Upper lobe of right lung (tissue), 1 donor: ENCODE results near the gene FBXO28. TPM values are rescaled to one million over a fixed set of nuclear protein-coding genes. Genes with fewer than 3 reads are reported as not detected.

Experiments
- ATAC-seq: fragments of 200-7000 bp; cut with Tn5 transposase; one replicate; pipeline ENCODE4 v1.9.1; 2020; ENCODE audit warnings: mild to moderate bottlenecking, moderate library complexity
- DNase-seq: peaks from one replicate; pipeline ENCODE4 v3.0.0-alpha.2; 2020
- H3K27ac ChIP-seq: fragments of 200-600 bp; one replicate; pipeline ENCODE4 v1.8.0; 2022
- H3K27me3 ChIP-seq: fragments of 200-600 bp; one replicate; pipeline ENCODE4 v1.8.0; 2022; ENCODE audit warnings: mild to moderate bottlenecking
- H3K36me3 ChIP-seq: fragments of 200-600 bp; one replicate; pipeline ENCODE4 v1.8.0; 2022
- H3K4me1 ChIP-seq: fragments of 200-600 bp; one replicate; pipeline ENCODE4 v1.8.0; 2022
- H3K4me3 ChIP-seq: fragments of 200-600 bp; one replicate; pipeline ENCODE4 v1.8.0; 2022; ENCODE audit warnings: mild to moderate bottlenecking
- H3K9me3 ChIP-seq: fragments of 200-600 bp; one replicate; pipeline ENCODE4 v1.8.0; 2022
- intact Hi-C: fragments of 100-400 bp; cut with DNase I; formaldehyde crosslinking; loops from one replicate; pipeline ENCODE4 v1.11.0; 2022
- total RNA-seq: library from RNA; stranded (reverse); fragmentation: NEBNext Ultra II Directional; extraction: Animal tissue kit (Norgen Biotek cat#: 25700); gene quantifications from one replicate; pipeline ENCODE4 v1.2.1, GENCODE V29; 2021
- TF ChIP-seq, protein P1 (sequence below): fragments of 200-600 bp; IDR thresholded peaks from one replicate; pipeline ENCODE4 v1.8.0; 2022; ENCODE audit warnings: antibody characterized with exemption
- donor health status: DM: no; HTN: yes; CAD: no; lungs with severe emphysema.

The FBXO28 gene
- total RNA-seq, 1 donor from 2014 or later = 24.9 TPM

- Histone ChIP-seq H3K27me3 (no peaks in the 10 kb centered on the region), H3K4me1 (peaks cover 9% of the 10 kb centered on the region), H3K36me3 (peaks cover 39% of the 10 kb centered on the region), H3K27ac (no peak overlapping the region), H3K4me3 (no peak overlapping the region), H3K9me3 (no peaks in the 10 kb centered on the region)
- ATAC-seq (no peak), DNase-seq (no peak)
- intact Hi-C loops = no loop called here
- TF ChIP-seq, protein P1, sequence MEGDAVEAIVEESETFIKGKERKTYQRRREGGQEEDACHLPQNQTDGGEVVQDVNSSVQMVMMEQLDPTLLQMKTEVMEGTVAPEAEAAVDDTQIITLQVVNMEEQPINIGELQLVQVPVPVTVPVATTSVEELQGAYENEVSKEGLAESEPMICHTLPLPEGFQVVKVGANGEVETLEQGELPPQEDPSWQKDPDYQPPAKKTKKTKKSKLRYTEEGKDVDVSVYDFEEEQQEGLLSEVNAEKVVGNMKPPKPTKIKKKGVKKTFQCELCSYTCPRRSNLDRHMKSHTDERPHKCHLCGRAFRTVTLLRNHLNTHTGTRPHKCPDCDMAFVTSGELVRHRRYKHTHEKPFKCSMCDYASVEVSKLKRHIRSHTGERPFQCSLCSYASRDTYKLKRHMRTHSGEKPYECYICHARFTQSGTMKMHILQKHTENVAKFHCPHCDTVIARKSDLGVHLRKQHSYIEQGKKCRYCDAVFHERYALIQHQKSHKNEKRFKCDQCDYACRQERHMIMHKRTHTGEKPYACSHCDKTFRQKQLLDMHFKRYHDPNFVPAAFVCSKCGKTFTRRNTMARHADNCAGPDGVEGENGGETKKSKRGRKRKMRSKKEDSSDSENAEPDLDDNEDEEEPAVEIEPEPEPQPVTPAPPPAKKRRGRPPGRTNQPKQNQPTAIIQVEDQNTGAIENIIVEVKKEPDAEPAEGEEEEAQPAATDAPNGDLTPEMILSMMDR = no peak
Measured at GRCh38 chr1:224189561-224189960, 75.7 kb downstream of the FBXO28 start.

DNA sequence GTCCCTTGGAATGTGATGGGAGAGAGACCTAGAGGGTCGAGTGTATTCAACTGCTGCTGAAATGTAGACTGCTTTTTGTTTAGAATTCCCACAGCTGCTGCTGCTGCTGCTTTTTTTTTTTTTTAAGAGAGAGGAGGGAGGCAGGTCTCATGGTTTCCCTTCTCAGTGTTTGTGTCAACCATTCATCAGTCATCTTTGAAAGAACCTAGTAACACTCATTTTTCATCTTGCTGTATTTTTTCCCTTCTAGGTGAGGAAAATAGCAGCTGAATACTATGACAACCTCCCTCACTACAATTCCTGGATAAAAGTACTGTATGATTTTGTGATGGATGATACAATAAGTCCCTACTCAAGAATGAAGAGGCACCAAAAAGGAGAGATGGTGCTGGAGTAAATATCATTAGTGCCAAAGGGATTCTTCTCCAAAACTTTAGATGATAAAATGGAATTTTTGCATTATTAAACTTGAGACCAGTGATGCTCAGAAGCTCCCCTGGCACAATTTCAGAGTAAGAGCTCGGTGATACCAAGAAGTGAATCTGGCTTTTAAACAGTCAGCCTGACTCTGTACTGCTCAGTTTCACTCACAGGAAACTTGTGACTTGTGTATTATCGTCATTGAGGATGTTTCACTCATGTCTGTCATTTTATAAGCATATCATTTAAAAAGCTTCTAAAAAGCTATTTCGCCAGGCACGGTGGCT is 78.3 kb downstream of the FBXO28 start:
- Histone ChIP-seq H3K4me3 (no peak overlapping the region), H3K9me3 (no peaks in the 10 kb centered on the region), H3K27ac (no peak overlapping the region), H3K27me3 (no peaks in the 10 kb centered on the region), H3K36me3 (peaks cover 39% of the 10 kb centered on the region), H3K4me1 (no peaks in the 10 kb centered on the region)
- no peak for ATAC-seq
- DNase-seq = no peak
- intact Hi-C loops = no loop called here
- TF ChIP-seq, protein P1 = no peak

DNA sequence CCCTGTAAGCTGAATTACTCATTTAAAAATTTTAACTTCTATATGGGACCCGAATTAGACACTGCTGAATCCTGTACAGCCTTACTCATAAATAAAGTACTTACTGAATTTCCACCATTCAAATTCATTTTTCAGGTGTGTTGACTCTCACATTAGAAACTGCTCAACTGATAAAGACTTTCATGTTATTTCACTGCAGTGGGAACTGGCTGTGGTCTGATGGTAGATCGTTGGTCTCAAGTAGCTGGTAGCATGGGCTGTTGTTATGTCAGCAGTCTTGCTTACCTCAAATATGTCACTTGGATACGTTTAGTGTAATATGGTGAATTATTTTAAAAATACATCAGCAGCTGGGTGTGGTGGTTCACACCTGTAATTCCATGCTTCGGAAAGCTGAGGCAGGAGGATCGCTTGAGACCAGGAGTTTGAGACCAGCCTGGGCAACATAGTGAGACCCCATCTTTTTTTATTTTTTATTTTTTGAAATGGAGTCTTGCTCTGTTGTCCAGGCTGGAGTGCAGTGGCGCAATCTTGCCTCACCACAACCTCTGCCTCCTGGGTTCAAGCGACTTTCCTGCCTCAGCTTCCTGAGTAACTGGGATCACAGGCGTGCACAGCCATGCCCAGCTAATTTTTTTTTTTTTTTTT is 79.5 kb downstream of the FBXO28 start:
- Histone ChIP-seq H3K36me3 (peaks cover 39% of the 10 kb centered on the region), H3K4me1 (no peaks in the 10 kb centered on the region), H3K27ac (no peak overlapping the region), H3K27me3 (no peaks in the 10 kb centered on the region), H3K9me3 (no peaks in the 10 kb centered on the region), H3K4me3 (no peak overlapping the region)
- intact Hi-C loops = no loop called here
- no peak for DNase-seq
- no peak for ATAC-seq
- TF ChIP-seq, protein P1 = no peak

DNA sequence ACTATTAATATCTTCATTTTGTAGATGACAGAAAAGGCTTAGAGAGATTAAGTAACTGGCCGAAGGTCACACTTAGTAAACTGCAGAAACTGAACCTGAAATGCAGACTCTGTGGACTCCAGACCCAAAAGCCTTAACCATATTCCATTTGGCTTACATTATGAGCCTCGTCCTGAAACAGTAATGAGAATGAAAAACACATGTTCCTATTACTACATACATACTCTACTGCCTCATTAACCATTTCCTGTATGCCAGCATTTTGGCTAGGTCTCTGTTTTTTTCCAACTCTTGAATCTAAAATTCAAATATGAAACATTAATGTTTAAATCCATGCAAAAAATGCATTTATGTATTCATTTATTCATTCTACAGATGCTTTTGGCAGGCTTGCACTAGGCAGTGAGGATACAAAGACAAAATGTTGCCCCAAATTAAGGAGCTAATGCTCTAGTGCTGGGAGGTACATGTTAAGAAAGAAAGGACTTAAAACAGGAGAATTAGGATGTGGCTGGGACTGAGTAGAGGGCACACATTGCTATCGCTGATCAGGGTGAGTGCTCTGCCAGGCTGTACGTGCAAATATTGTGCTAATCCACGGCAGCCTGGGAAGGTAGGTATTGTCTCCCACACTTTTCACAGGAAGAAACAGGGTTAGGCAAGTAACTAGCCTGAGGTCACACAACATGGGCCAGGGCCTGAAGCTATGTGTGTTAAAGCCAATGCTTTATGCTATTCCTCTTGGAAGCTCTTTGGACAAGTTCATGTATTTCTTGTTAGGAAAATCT is 83.1 kb downstream of the FBXO28 start:
- ATAC-seq (no peak), DNase-seq (no peak)
- intact Hi-C loops = no loop called here
- no peak overlapping the region for H3K4me3 ChIP-seq
- no peaks in the 10 kb centered on the region for H3K4me1 ChIP-seq
- H3K9me3 ChIP-seq = no peaks in the 10 kb centered on the region
- TF ChIP-seq, protein P1 = no peak
- H3K27ac ChIP-seq = no peak overlapping the region
- H3K27me3 ChIP-seq = no peaks in the 10 kb centered on the region
- peaks cover 18% of the 10 kb centered on the region for H3K36me3 ChIP-seq

- TF ChIP-seq, protein P1 = no peak
- Histone ChIP-seq H3K27ac (no peak overlapping the region), H3K36me3 (peaks cover 3% of the 10 kb centered on the region), H3K4me3 (no peak overlapping the region), H3K27me3 (no peaks in the 10 kb centered on the region), H3K9me3 (no peaks in the 10 kb centered on the region), H3K4me1 (no peaks in the 10 kb centered on the region)
- DNase-seq = no peak
- no peak for ATAC-seq
- intact Hi-C loops = no loop called here
Measured at GRCh38 chr1:224198572-224198971, 84.7 kb downstream of the FBXO28 start.
